Endothelial cell of umbilical vein (primary cell): ENCODE measurements around the gene MEPE.

Experiments used
- CTCF ChIP-seq, 2 donors: IDR thresholded peaks; 1 replicate in 1 of 2; 2 replicates in 1 of 2; pipeline ENCODE4 v1.5.1; 2011; ENCODE audit warnings: low read length in 2 of 2, mild to moderate bottlenecking in 2 of 2, moderate library complexity in 2 of 2, control low read depth in 1 of 2, inconsistent platforms in 1 of 2, low read depth in 1 of 2; ENCODE audit not compliant: insufficient read depth in 1 of 2; ENCODE audit errors: extremely low read depth in 1 of 2
- EZH2 ChIP-seq: IDR thresholded peaks from 2 replicates; pipeline ENCODE4 v1.6.1; 2012; ENCODE audit warnings: borderline replicate concordance, low read depth, mild to moderate bottlenecking, moderate library complexity, low read length, inconsistent platforms; ENCODE audit not compliant: severe bottlenecking
- FOS ChIP-seq: IDR thresholded peaks from 2 replicates; pipeline ENCODE4 v1.6.1; 2011; ENCODE audit warnings: mild to moderate bottlenecking, low read length, moderate library complexity, borderline replicate concordance; ENCODE audit not compliant: insufficient read depth
- MAX ChIP-seq: IDR thresholded peaks from 2 replicates; pipeline ENCODE4 v1.6.1; 2011; ENCODE audit not compliant: insufficient read depth, insufficient read length
- POLR2A ChIP-seq: IDR thresholded peaks from 2 replicates; pipeline ENCODE4 v1.6.1; 2012; ENCODE audit warnings: low read depth, mild to moderate bottlenecking, control low read depth, low read length
- POLR2AphosphoS5 ChIP-seq: IDR thresholded peaks from 2 replicates; pipeline ENCODE4 v1.6.1; 2012; ENCODE audit warnings: low read depth, mild to moderate bottlenecking, control low read depth, low read length, moderate library complexity; ENCODE audit not compliant: insufficient read depth

GRCh38 chr4:87855559-87855958 is 22.8 kb downstream of the MEPE start:
- TF ChIP-seq CTCF (IDR thresholded peaks at IDR 0.05; ENCODE audit: extremely low read depth in 1 of 2, insufficient read depth in 1 of 2, low read depth in 1 of 2, low read length in 2 of 2) (no peak), FOS (no peak), MAX (no peak), POLR2A (no peak), POLR2AphosphoS5 (no peak), EZH2 (no peak)
